Ramos (cell line): ENCODE results near the gene AQP3.
"Not testable (repeated sequence)": the region's sequence is repeated elsewhere in the genome, so short reads cannot be mapped to it uniquely, and the experiment has no call there.

Experiments used
- in situ Hi-C: fragments of 300-500 bp; cut with MboI; formaldehyde crosslinking; loops from one replicate; pipeline ENCODE4 v1.14.3; 2022; ENCODE audit warnings: low sequenced_read_pairs; ENCODE audit not compliant: unreplicated experiment

The AQP3 gene

GRCh38 chr9:33424043-33424442 is 23.4 kb downstream of the AQP3 start:
- in situ Hi-C loops = not testable (repeated sequence)

- in situ Hi-C loops = loop anchor here (5.0 kb wide), 1 partner anchor 47 kb away; no protein-coding TSS in a partner anchor
Measured at GRCh38 chr9:33419708-33420303, 27.6 kb downstream of the AQP3 start.

- in situ Hi-C loops = loop anchor here (5.0 kb wide), 1 partner anchor 49 kb away; no protein-coding TSS in a partner anchor
Measured at GRCh38 chr9:33418090-33418489, 29.3 kb downstream of the AQP3 start.

- in situ Hi-C loops = loop anchor here (5.0 kb wide), 1 partner anchor 50 kb away; no protein-coding TSS in a partner anchor
Measured at GRCh38 chr9:33416996-33417395, 30.4 kb downstream of the AQP3 start.

GRCh38 chr9:33415501-33416038 is 31.8 kb downstream of the AQP3 start:
- in situ Hi-C loops = loop anchor here (5.0 kb wide), 1 partner anchor 52 kb away; no protein-coding TSS in a partner anchor

- in situ Hi-C loops = loop anchor here (5.0 kb wide), 1 partner anchor 52 kb away; no protein-coding TSS in a partner anchor
Measured at GRCh38 chr9:33414889-33415500, 32.4 kb downstream of the AQP3 start.

GRCh38 chr9:33414268-33414667 is 33.1 kb downstream of the AQP3 start:
- in situ Hi-C loops = no loop called here

- in situ Hi-C loops = no loop called here
Measured at GRCh38 chr9:33408087-33408486, 39.3 kb downstream of the AQP3 start.

- in situ Hi-C loops = no loop called here
Measured at GRCh38 chr9:33407061-33407460, 40.3 kb downstream of the AQP3 start.

GRCh38 chr9:33404788-33405362 is 42.5 kb downstream of the AQP3 start:
- in situ Hi-C loops = no loop called here

GRCh38 chr9:33403941-33404787 is 43.2 kb downstream of the AQP3 start:
- in situ Hi-C loops = no loop called here

- in situ Hi-C loops = not testable (repeated sequence)
Measured at GRCh38 chr9:33402371-33402770, 45.0 kb downstream of the AQP3 start, which contains the start of gene AQP7. Gene AQP7, minus strand, starts transcription at chr9:33402568. Its CDS starts 1,306 bp downstream, at chr9:33401262.

GRCh38 chr9:33401809-33402208 is 45.6 kb downstream of the AQP3 start:
- in situ Hi-C loops = not testable (repeated sequence)

- in situ Hi-C loops = not testable (repeated sequence)
Measured at GRCh38 chr9:33399047-33399446, 48.3 kb downstream of the AQP3 start.

GRCh38 chr9:33397801-33398200 is 49.6 kb downstream of the AQP3 start:
- in situ Hi-C loops = not testable (repeated sequence)

- in situ Hi-C loops = not testable (repeated sequence)
Measured at GRCh38 chr9:33395159-33395879, 52.1 kb downstream of the AQP3 start.

GRCh38 chr9:33393986-33394385 is 53.4 kb downstream of the AQP3 start:
- in situ Hi-C loops = not testable (repeated sequence)

- in situ Hi-C loops = no loop called here
Measured at GRCh38 chr9:33393581-33393980, 53.8 kb downstream of the AQP3 start.

GRCh38 chr9:33392591-33393021 is 54.8 kb downstream of the AQP3 start:
- in situ Hi-C loops = not testable (repeated sequence)
